Measurements from ENCODE around the gene FMNL2. TPM values are rescaled to one million over a fixed set of nuclear protein-coding genes. Genes with fewer than 3 reads are reported as not detected.

The FMNL2 gene
- total RNA-seq, 1 donor from 2014 or later, result 129 TPM

DNA sequence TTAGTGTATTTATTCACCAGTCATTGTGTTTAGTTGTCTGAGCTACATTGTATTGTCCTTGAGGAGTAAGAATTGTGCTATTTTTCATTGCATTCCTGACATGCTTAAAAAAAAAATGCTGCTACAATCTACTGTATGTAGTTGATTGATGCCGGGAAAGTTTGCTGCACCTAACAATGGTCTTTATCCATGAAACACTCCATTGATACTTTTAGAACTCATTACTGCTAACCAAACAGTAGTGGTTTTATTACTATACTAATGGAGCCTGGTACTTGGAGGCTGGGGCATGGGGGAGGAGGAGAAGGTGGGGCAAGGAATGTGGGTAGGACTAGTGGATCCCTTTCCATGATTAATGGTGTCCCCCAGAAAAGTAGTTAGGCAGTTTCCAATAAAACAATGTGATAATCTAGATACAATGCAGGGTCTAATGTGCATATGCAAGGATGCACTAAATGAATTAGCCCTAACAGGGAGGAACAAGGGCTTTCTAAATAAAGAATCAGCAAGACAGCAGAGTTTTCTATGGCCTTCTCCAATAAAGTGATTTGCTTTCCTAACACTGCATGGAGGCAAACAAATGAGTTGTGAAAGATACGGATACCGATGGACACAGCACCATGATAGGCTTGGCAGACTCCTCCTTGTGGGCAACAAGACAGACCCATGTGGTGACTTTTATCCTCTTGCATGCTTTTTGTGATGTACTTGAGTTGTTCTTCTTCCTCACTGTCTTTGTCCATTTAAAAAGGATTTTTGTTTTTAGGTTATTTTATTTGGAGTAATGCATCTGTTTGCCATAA, 78.5 kb downstream of the FMNL2 start:
- ATAC-seq (no peak), DNase-seq (ENCODE audit: low spot score) (no peak)
- intact Hi-C loops (cut with DNase I), result no loop called here

DNA sequence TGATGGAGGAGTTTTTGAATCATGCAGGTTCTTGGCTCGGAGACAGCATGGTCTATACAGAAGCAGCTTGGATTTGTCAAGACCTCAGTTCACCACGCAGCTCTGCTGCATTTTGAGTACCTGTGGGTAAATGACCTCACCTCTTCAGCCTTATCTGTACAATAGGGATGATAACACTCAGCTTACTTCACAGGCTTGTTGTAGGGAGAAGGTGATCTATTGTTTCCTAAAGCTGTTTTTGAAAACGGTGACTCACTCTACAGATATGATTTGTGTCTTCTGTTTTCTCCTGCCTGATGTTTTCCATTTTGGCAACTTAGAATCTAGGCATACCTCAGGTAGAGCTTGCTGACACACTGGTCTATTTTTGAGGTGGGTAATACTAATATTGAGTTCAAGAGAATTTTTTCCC, 80.3 kb downstream of the FMNL2 start:
- DNase-seq (ENCODE audit: low spot score), result no peak
- no peak for ATAC-seq
- intact Hi-C loops (cut with DNase I), result no loop called here

DNA sequence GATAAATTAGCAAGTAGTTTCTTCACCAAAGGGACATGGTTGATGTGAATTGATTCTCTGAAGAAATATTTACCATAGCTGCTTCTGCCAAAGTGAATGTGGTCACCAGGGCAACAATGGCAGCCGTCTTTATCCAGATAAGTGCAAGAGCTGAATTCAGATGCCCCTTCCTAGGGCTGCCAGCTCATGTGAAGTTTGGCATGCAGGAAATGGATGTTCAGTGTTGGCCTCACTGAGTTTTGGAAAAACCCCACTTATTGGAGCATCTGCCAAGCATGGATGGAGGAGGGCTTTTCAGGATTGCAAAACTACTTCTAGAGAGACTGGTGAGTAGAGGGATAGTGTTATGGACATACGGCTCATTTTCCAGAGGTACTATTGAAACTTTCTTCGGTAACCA, 80.8 kb downstream of the FMNL2 start:
- peak; percentile 49 for ATAC-seq
- intact Hi-C loops (cut with DNase I), result no loop called here
- no peak for DNase-seq (ENCODE audit: low spot score)

DNA sequence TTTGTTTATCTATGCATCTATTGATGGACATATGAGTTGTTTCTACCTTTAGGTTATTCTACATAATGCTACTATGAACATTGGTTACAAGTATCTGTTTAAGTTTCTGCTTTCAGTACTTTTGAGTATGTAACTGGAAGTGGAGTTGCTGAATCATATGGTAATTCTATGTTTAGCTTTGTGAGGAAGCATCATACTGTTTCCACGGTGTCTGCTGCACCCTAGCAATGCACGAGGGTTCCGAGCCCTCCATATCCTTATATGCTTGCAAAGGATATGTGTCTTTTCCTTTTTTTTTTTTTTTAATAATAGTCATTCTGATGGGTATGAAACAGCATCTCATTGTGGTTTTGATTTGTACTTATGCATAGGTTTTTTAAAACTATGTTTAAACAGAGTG, 83.7 kb downstream of the FMNL2 start:
- ATAC-seq (peak; percentile 52), DNase-seq (ENCODE audit: low spot score) (no peak)
- intact Hi-C loops (cut with DNase I), result no loop called here

DNA sequence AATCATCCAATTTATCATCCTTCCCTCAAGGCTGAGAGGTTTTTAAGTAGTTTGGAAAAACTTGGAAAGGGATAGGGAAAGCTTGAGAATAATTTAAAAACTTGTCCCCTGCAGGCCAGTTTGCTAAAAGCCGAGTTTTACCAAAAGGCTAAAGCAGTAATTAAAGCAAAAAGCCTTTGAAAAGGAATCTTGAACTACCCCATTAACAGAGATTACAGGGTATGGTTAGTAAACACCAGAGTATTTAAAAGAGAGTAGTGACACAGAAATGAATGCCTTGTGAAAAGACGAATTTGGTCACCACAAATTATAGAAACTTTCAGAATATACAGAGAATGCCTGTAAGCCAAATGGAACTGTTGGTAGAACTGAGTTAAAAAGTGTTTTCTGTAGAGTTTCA, 85.0 kb downstream of the FMNL2 start:
- ATAC-seq, result no peak
- intact Hi-C loops (cut with DNase I), result no loop called here
- DNase-seq (ENCODE audit: low spot score), result no peak

DNA sequence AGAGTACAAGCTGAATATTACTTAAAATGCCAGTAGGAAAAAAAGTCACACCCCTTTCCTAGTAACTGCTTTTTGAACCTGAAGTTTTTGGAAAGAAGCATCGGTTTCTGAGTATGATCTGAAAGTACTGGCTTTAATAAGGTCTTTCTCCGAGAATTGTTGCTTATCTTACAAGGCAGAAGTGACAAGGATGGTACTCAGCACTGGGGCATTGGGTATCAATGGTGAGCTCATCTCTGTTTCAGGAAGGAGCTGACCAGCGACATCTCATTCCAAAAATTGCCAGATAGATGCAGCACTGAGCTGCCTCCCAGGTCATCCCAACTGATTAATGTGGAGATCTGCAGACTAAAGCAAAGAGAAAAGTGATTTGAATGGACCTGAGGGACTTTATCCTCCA, 85.4 kb downstream of the FMNL2 start:
- intact Hi-C loops (cut with DNase I), result no loop called here
- DNase-seq (ENCODE audit: low spot score), result no peak
- no peak for ATAC-seq

DNA sequence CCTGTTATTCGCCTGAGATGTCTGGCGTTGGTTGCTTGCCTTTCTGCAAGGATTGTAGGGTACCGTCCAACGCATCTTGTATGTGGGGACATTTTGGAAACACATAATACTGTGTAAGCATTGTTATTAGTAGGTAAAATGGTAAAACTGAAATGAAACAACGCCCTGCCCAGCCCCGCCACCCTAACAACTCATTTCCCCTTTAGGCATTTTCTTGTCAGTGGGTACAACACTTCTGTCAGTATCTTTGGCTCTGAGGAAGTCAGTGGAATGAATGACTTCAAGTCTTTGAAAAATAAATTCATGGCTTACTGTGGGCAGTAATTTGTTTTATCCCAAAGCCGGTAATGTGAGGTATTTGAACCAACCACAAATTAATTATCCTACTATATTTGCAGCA, 86.0 kb downstream of the FMNL2 start:
- DNase-seq (ENCODE audit: low spot score) (no peak), ATAC-seq (peak; percentile 37)
- intact Hi-C loops (cut with DNase I), result no loop called here

DNA sequence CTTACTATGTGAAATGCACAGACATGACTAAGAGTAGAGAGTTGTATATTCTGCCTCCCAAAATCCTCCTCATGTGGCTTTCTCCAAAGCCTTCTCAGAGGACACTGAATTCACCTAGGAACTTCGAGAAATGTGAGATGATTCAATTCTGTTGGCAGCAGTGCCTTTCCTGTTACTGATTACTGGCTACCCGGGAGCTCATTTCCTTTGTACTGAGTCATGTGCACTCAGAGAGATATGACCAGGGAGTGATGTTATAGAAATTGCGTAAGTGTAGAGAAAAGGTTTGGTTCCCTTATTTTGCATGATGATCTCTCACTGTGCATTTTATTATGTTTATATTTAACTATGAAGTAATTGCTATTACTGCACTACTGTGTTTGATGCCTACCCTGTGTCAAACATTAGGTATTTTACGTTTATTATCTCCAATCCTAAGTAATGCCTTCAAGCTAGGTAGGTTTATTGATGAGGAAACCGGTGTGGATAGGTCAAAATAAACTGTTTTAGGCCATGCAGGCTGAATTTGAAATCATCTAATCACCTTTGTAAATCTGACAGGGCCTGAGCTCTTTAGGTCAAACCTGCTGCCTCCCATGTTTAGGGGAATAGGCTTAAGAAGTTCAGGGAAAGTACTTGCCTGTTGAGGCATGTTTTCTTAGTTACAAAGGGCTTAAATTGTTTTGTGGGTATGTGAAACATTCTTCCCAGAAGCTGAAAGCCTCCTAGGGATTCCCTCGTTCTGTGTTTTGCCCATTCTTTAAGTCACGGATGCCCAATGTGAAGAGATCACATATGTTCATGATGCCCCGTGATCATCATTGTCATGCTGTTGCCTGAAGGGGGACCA, 86.8 kb downstream of the FMNL2 start:
- intact Hi-C loops (cut with DNase I), result no loop called here
- ATAC-seq (peak; percentile 83), DNase-seq (ENCODE audit: low spot score) (no peak)

DNA sequence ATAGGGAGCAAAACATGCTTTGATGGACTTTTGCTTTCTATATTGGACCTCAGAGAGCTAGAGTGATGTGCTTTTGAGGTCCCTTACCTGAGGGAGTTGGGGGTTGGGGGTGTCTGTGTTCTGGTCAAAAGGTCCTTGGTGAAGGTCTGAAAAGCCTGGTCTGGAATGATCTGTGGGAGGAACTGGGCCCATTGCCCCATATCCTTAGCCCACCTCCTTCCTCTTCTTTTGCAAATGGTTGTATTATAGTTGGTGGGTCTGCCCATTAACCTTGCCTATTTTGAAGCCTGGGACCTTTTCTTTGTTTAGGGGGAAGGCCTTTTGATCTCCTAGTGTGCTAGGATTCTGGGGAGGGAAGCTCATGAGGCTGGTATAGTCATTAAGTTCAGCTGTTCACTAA, 88.7 kb downstream of the FMNL2 start:
- intact Hi-C loops (cut with DNase I), result no loop called here
- DNase-seq (ENCODE audit: low spot score), result no peak
- ATAC-seq, result no peak

DNA sequence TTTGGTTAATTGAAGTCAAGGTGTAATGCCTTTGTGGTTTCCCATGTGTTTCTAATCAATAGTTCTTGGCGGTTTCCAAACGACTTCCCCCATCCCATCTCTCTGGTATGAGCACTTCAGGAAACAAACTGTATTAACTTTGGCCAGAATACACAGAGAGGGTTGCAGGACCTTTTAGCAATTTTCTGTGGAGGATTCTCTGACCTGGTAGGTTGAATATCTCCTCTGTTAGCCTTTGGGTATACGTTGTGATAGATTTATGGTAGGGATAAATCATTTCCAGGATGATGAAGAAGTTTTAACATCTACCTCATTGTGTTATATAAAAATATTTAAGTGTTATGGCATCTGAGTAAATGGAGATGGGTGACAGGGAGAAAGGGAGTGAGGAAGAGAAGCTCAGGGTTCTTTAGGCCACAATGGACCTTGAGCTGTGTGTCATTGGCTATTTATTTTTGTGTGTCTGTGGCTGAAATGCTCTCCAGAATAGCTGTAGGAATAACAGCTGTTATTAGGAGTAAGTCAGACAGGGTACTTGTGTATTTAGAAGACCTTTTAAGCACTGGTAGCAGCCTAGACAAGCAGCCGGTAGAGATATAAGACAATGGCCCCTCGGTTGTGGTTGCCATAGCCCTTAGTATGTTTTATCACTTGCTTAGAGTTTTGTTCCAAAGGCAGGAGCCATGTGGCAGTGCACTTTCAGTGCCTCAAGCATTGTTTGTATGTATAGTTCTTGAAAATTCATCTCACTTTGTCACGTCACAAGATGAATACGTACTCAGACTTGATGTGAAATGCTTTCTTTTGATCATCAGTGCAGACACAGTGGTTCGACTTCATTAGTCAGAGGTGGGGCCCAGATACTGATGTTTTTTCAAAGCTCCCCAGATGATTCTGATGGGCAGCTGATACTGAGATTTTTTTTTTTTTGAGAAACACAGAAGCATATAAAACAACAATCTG, 91.1 kb downstream of the FMNL2 start:
- intact Hi-C loops (cut with DNase I), result no loop called here
- no peak for ATAC-seq
- no peak for DNase-seq (ENCODE audit: low spot score)

DNA sequence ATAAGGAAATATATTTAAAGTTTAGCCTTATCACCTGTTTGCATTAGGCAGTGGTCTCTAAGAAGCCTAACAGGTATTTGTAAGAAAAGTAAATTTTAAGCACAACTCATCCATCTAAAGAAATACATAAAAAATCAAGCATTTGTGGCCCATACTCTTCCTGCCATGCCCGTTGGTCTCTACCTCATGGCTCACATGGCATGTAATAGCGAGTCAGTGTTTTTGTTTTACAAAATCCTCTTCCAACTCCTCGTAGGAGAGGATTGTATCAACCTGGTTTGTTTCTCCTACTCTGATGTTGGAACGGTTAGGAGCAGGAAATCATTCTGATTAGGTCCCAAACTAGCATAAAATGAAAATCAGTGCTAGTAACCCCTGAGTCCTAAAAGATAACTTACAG, 91.8 kb downstream of the FMNL2 start:
- ATAC-seq (no peak), DNase-seq (ENCODE audit: low spot score) (no peak)
- intact Hi-C loops (cut with DNase I), result no loop called here

DNA sequence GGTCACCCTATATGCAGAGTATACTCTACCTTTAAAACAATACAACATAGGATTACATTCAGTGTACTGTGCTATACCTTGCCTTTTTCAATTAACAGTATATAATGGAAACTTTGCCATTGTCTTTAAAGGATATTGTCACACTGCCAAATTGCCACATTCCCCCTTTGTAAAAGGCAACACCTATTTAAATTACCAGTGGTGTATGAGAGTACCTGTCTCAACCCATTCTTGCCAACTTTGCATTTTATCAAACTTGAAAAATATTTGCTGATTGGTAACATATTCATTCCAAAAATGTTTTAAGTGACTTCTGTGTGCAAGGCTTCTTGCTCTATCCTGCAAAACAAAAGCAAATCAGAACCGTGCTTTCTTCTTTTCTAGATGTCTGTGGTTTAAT, 92.9 kb downstream of the FMNL2 start:
- DNase-seq (ENCODE audit: low spot score) (no peak), ATAC-seq (no peak)
- intact Hi-C loops (cut with DNase I), result no loop called here

DNA sequence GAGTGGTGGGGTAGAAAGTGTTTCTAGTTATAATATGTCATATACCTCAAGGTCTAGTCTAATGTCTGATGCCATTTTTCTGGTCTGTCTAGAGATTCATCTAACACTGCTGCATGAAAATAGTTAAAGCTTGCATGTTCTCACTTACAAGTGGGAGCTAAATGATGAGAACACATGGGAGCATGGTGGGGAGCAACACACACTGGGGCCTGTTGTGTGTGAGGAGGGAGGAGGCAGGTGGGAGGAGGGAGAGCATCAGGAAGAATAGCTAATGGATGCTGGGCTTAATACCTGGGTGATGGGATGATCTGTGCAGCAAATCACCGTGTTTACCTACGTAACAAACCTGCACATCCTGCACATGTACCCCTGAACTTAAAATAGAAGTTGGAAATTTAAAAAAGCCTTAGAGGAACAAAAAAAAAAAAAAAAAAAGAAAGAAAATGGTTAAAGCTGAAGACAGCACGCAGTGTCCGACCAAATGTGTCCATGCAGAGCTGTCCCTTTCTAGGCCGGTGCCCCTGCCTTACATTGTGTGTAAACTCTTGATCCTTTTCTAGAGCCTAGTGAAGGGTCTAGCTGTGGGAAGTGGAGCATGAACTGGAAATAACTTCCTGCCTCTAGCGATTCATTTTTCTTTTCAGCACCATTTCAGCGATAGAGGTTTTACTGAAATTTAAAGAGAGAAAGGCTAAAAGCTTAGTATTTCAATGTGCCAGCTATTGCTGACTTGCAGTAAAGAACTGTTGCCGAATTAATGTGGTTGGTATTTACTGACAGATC, 94.0 kb downstream of the FMNL2 start:
- intact Hi-C loops (cut with DNase I), result no loop called here
- ATAC-seq (no peak), DNase-seq (ENCODE audit: low spot score) (no peak)

DNA sequence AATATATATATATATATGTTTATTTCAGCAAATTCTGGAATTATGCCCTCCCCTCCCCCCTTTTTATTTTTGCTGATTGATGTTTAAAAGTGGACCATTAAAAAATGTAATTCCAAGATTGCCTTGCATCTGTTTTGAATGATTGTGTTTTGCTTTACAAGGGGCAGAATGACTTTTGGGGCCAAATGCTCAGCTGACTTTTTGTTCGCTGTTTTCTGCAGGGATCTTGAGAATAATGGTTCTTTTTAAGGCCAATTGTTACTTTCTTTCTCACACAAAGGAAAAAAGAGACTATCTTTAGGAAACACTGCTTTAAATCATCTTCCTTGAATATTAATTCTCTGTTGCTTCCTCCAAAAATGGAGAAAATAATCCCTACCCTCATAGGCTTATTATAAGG, 95.9 kb downstream of the FMNL2 start:
- no peak for ATAC-seq

DNA sequence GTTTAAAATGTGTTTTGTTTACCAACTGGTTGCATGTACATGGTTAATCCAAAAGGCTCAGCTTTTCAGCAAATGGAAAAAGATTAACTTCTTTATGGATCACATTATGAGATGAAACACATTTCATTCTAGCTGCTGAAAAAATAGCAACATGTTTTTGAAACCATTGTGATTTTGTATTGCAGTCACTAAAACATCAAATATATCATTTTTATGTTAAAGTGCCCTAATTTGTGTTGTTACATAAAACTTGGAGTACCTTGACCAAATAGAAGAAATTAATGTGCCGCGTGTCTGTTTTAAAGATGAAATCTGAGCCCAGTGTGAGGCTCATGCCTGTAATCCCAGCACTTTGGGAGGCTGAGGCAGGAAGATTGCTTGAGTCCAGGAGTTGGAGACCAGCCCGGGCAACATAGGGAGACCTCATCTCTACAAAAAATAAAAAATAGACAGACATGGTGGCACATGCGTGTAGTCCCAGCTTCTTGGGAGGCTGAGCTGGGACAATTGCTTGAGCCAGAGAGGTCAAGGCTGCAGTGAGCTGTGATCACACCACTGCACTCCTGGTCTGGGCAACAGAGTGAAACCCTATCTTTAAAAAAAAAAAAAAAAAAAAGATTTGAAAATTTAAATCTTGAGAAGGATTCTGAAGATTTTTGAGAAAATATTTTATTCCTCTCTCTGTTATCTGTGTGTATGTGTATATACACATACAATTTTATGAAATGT, 96.6 kb downstream of the FMNL2 start:
- ATAC-seq, result peak; percentile 43
- intact Hi-C loops (cut with DNase I), result no loop called here
- DNase-seq (ENCODE audit: low spot score), result no peak

More for the DNA sequence above, 95.9 kb downstream of the FMNL2 start:
- intact Hi-C loops (cut with DNase I), result no loop called here
- DNase-seq (ENCODE audit: low spot score), result no peak

DNA sequence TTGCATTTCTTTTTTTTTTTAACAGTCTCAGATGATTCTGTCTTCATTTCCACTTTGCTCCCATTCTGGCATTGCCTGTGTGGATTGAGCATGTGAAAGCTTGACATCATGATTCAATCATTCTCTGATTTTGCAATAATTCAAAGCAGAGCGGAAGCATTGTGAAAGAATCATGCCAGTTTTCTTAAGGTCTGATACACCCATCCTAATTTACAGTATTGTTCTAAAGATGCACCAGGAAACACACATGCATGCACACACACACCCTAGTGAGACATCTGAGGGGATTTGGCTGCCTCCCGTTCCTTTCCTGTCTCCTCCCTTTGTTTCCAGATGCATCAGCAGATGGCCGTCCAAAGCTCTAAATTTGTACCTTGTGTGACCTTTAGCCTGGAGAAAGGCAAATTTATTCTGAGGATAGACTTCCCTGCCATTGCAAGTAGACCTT, 97.3 kb downstream of the FMNL2 start:
- ATAC-seq (peak; percentile 90), DNase-seq (ENCODE audit: low spot score) (no peak)
- intact Hi-C loops (cut with DNase I), result no loop called here

DNA sequence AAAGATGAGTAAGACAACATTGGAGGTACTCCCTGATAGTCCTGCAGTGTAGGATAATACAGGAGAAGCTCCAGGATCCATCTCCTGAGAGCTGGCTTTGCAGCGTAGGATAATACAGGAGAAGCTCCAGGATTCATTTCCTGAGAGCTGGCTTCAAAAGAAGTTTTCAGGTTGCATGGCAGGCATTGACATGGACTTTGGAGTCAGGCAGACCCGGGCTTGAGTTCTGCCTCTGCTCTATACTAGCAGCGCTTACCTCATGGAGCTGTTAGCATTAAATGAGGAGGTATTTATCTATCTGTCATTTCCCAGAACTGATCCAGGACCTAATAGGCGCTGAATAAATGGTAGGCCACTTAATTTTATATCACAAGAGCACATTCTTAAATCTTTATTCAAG, 97.8 kb downstream of the FMNL2 start:
- no peak for ATAC-seq
- intact Hi-C loops (cut with DNase I), result no loop called here
- DNase-seq (ENCODE audit: low spot score), result no peak

DNA sequence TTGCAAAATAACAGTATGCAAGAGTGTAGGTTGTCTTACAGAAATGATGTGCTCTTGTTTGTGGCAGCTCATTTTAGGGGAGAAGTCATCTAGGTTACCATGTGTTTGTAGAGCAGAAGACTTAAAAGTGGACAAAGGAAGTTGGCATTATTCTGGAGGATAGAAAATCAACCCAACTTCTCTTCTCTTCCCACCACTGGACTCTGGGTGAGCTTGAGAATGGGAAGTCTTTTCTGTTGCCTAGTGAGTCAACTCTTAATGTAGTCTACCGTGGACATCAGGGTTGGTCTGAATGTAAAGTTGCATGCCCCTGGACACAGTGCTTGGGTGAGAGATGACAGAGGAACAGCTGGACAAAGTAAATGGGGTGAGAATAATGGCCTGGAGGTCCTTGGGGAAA, 98.3 kb downstream of the FMNL2 start:
- DNase-seq (ENCODE audit: low spot score), result no peak
- intact Hi-C loops (cut with DNase I), result no loop called here
- no peak for ATAC-seq
